Coronary artery (tissue), 2 donors: ENCODE measurements around the gene EFNA4.

Experiments
- DNase-seq: peaks from one replicate; pipeline ENCODE4 v3.0.0-alpha.2; 2017; ENCODE audit warnings: low spot score
- H3K27ac ChIP-seq, 2 donors: fragments of 200-600 bp; sonication (generic); one replicate each; pipeline ENCODE4 v1.5.1; 2016 to 2019
- H3K4me3 ChIP-seq: fragments of 200-600 bp; sonication (generic); 2 replicates; pipeline ENCODE4 v1.5.1; 2016; ENCODE audit warnings: mild to moderate bottlenecking, moderate library complexity
- TF ChIP-seq, protein P1 (sequence below): fragments of 200-600 bp; sonication (generic); IDR thresholded peaks from one replicate; pipeline ENCODE4 v1.5.1; 2019; ENCODE audit warnings: antibody characterized with exemption

Gene EFNA4

DNA sequence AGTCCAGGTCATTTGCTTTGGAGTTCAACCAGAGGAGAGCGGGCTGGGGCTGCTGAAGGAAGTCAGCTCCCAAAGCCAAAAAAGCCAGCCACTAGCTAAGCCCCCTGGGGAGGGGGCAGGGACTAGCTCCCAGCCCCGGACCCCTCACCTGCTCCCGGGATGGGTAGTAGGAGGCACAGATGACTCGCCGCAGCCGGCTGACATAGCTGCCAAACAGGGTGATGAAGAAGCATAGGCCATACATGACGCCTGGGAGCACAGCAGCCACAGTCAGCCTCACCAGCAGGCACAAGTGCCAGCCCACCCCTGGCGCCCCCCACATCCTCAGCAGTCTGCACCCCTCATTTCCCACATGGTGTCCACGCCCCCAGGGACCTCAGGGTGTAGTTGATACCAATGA lies 37.4 kb upstream of the EFNA4 start:
- no peak for DNase-seq
- TF ChIP-seq, protein P1, sequence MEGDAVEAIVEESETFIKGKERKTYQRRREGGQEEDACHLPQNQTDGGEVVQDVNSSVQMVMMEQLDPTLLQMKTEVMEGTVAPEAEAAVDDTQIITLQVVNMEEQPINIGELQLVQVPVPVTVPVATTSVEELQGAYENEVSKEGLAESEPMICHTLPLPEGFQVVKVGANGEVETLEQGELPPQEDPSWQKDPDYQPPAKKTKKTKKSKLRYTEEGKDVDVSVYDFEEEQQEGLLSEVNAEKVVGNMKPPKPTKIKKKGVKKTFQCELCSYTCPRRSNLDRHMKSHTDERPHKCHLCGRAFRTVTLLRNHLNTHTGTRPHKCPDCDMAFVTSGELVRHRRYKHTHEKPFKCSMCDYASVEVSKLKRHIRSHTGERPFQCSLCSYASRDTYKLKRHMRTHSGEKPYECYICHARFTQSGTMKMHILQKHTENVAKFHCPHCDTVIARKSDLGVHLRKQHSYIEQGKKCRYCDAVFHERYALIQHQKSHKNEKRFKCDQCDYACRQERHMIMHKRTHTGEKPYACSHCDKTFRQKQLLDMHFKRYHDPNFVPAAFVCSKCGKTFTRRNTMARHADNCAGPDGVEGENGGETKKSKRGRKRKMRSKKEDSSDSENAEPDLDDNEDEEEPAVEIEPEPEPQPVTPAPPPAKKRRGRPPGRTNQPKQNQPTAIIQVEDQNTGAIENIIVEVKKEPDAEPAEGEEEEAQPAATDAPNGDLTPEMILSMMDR: no peak
- H3K27ac ChIP-seq: no peak overlapping the region
- H3K4me3 ChIP-seq: no peak overlapping the region

DNA sequence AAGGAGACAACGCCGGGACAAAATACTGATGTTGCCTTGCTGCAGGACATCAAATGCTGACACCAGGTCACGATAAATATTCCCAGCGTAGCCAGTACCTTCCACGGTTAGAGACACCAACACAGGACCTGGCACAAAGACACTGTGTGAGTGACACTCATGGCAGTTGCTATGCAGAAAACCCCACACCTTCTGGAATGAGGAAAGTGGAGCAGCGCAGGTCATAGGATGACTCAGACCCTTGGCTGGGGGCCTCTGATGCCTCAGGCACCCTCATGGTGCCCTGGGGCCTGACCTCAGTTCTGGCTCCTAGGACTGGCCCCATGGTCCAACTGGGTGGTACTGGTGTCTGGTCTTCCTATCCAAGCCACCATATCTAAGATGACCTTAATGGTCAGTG lies 37.0 kb upstream of the EFNA4 start:
- no peak overlapping the region for H3K27ac ChIP-seq
- TF ChIP-seq, protein P1: no peak
- H3K4me3 ChIP-seq: no peak overlapping the region
- DNase-seq: no peak

DNA sequence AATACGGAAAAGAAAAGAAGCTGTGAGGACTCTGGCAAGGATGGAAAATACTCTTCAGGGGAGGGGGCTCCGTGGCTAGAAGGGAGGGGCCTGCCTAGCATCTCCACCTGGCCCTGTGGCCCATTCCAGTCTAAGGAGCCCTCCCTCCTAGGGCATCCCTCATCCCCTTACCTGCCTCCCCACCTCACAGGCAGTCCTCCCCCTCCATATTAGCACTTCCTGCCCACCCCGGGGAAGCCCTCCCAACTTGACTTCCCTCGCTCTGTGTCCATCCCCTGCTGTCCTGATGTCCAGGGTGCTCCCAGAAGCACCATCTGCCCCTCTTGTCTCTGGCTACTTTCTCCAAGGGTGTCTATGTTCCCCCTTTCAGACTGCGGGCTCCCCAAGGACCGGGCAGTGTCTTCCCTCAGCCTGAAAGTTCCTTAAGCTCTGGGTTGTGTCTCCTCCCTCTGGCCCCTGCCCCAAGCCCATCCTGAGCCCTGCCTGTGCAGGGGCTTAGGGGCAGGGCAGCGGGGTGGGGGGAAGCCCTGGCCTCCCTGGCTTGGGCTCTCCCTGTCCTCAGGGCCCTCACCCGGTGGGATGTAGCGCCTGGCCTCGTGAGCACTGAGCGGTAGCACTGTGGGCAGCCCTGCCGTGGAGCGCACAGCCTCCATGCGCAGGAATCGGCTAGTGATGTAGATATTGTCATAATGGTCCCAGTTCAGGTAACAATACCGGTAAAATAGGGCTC lies 33.9 kb upstream of the EFNA4 start:
- no peak overlapping the region for H3K27ac ChIP-seq
- H3K4me3 ChIP-seq: no peak overlapping the region
- TF ChIP-seq, protein P1: no peak
- DNase-seq: no peak

DNA sequence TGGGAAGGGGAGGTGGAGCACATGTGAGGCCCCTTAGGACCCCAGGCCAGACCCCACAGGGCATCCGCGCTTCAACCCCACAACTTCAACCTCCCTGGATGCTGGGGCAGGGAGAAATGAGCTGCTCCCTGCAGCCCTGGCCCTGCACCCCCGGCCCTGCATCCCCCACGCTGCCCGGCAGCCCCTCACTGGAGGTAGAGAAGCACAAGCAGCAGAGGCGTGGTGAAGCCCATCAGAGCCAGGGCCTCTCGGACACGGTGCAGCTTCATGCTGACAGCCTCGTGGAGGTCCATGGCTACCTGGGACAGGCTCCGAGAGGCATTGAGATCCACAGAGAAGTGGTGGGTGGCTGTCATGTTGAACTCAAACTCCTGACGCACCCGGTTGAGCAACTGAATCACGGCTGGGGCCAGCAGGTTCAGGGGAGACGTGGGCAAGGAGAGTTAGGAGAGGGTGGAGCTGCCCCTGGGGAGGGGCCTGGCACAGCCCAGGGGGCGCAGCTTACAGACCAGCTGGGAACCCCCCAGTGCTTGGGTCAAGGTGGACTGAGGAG lies 33.2 kb upstream of the EFNA4 start:
- no peak overlapping the region for H3K27ac ChIP-seq
- no peak overlapping the region for H3K4me3 ChIP-seq
- TF ChIP-seq, protein P1: no peak
- DNase-seq: no peak

DNA sequence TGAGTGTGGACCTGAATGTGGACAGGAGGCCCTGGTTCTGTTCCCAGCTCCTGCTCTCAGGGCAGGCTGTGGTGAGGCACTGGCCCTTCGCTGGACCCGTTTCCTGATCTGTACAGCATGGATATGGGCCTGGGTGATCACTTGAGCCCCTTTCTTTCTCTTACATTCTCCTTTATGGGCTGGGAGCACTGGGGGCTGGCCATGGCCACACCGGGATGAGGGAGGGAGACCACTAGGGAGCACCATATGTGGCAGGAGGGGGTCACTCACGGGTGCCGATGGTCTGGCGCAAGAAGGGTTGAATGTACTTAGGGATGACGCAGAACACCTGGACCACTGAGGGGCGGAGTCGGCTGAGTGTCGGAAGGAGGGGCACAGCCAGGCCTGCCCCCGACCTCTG lies 32.6 kb upstream of the EFNA4 start:
- TF ChIP-seq, protein P1: no peak
- no peak overlapping the region for H3K27ac ChIP-seq
- DNase-seq: no peak

DNA sequence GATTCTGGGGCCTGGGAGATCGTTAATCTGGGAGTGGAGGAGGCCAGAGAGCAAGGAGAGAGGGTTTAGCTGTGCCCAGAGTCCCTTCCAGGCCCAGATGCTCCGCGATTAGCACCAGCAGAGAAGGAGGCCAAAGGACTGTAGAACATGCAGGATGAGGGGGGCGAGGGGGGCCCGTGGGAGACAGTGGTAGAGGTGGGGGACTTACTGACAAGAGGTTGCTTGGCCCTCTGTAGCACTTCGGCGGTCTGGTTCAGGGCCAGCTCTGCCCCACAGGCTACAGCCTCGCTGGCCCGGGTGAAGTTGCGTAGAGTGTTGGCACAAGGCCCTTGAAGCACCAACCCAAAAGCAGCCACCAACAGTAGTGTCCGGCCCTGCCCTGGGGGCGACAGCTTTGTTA lies 30.7 kb upstream of the EFNA4 start:
- no peak overlapping the region for H3K27ac ChIP-seq
- DNase-seq: no peak
- no peak overlapping the region for H3K4me3 ChIP-seq
- TF ChIP-seq, protein P1: no peak

More for the DNA sequence above, 32.6 kb upstream of the EFNA4 start:
- H3K4me3 ChIP-seq: no peak overlapping the region

DNA sequence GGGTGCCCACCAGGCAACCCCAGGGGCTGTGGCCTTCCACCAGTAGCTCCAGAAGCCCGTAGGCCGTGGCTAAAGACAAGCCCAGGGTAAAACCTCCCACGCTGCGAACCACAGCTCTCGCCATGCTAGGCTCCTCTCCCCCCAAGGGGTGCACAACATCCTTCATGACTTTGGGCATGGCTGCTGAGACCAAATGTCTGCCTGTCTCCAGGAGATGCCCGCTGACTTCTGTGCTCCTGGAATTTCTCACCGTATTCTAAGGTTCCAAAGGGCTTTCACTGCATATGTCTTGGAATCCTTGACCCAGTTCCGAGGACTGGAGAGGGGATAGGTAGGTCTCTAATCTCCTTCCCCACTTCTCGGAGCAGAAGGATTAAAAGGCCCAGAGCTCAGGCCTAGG lies 30.0 kb upstream of the EFNA4 start, which contains the start of the genes DCST1 and DCST2:
Gene DCST1, plus strand, starts transcription at position 301 of the 400 bp plus-strand sequence. CDS start 213 bp downstream, outside the sequence.
Gene DCST2, minus strand, starts transcription at position 258 of the 400 bp plus-strand sequence. Its CDS starts 80 bp downstream, at position 178.
- no peak within 1 kb of the TSS for H3K27ac ChIP-seq
- DNase-seq: no peak
- H3K4me3 ChIP-seq: no peak within 1 kb of the TSS

More for the DNA sequence above, 30.0 kb upstream of the EFNA4 start, which contains the start of the genes DCST1 and DCST2:
- TF ChIP-seq, protein P1: no peak
